H1 (cell line): ENCODE measurements around the gene ASIC2. TPM values are rescaled to one million over a fixed set of nuclear protein-coding genes. Genes with fewer than 3 reads are reported as not detected.

Experiments used
- CTCF ChIA-PET: fragments of 300-600 bp; sonication (Branson Sonifier 250); formaldehyde crosslinking; loops from one replicate; lab custom pipeline; 2021; ENCODE audit not compliant: partially characterized antibody; lab: Charles Lee
- POLR2A ChIA-PET: fragments of 300-600 bp; sonication (Branson Sonifier 250); formaldehyde crosslinking; loops from one replicate; lab custom pipeline; 2021; ENCODE audit warnings: inconsistent platforms; ENCODE audit not compliant: partially characterized antibody; lab: Charles Lee
- DNase-seq, 2 experiments: peaks; one replicate each; pipeline versions ENCODE4 v3.0.0 to v3.0.0-alpha.2; 2010 to 2022; ENCODE audit warnings: low spot score in 2 of 2, low read depth in 1 of 2, mixed read lengths in 1 of 2
- FAIRE-seq: peaks from 2 replicates; lab custom pipeline; 2011; peaks lifted over from hg19 to GRCh38; lab: Jason Lieb, UNC
- H2AFZ ChIP-seq: 2 replicates; pipeline ENCODE4 v1.8.1; 2012; ENCODE audit warnings: low read length, inconsistent platforms
- H2AK5ac ChIP-seq: 2 replicates; pipeline ENCODE4 v1.6.1; 2013; ENCODE audit warnings: low read depth, low read length
- H2BK120ac ChIP-seq: replicated peaks from 2 replicates; pipeline ENCODE3; 2013; ENCODE audit warnings: low read depth, low read length, inconsistent platforms
- H2BK12ac ChIP-seq: 2 replicates; pipeline ENCODE4 v1.6.1; 2013; ENCODE audit warnings: low read depth, low read length
- H2BK15ac ChIP-seq: 2 replicates; pipeline ENCODE4 v1.6.1; 2013; ENCODE audit warnings: low read length
- H2BK20ac ChIP-seq: 2 replicates; pipeline ENCODE4 v1.6.1; 2013; ENCODE audit warnings: low read length
- H2BK5ac ChIP-seq: 2 replicates; pipeline ENCODE4 v1.6.1; 2013; ENCODE audit warnings: low read depth, low read length
- H3K14ac ChIP-seq: 2 replicates; pipeline ENCODE4 v1.6.1; 2013; ENCODE audit warnings: inconsistent platforms; ENCODE audit not compliant: insufficient read length
- H3K18ac ChIP-seq: 2 replicates; pipeline ENCODE4 v1.6.1; 2013; ENCODE audit warnings: low read length; ENCODE audit errors: extremely low read depth
- H3K23ac ChIP-seq: 2 replicates; pipeline ENCODE4 v1.6.1; 2013; ENCODE audit warnings: inconsistent platforms; ENCODE audit not compliant: insufficient read length
- H3K23me2 ChIP-seq: 2 replicates; pipeline ENCODE4 v1.6.1; 2013; ENCODE audit warnings: low read depth, low read length
- H3K27ac ChIP-seq: 2 replicates; pipeline ENCODE4 v1.6.1; 2011; ENCODE audit warnings: low read depth, low read length, inconsistent platforms
- H3K27me3 ChIP-seq, 4 experiments: replicated peaks in 1 of 4; 1 replicate in 1 of 4; 2 replicates in 3 of 4; pipeline versions ENCODE4 v1.6.1 to v1.8.1; 2011 to 2013; ENCODE audit warnings: low read length in 3 of 4, mild to moderate bottlenecking in 3 of 4, inconsistent platforms in 2 of 4, mixed read lengths in 2 of 4, moderate library complexity in 1 of 4; ENCODE audit not compliant: control insufficient read depth in 3 of 4, insufficient read depth in 3 of 4; ENCODE audit errors: extremely low read depth in 1 of 4
- H3K36me3 ChIP-seq, 4 experiments: 2 replicates each; pipeline versions ENCODE4 v1.6.1 to v1.8.1; 2011 to 2013; ENCODE audit warnings: mild to moderate bottlenecking in 4 of 4, low read length in 3 of 4, moderate library complexity in 2 of 4, control low read depth in 1 of 4, inconsistent platforms in 1 of 4; ENCODE audit not compliant: insufficient read depth in 4 of 4, control insufficient read depth in 2 of 4
- H3K4ac ChIP-seq: replicated peaks from 2 replicates; pipeline ENCODE3; 2013; ENCODE audit warnings: low read length, low read depth, mixed read lengths, inconsistent platforms; ENCODE audit not compliant: insufficient read length
- H3K4me1 ChIP-seq, 4 experiments: replicated peaks in 1 of 4; 1 replicate in 1 of 4; 2 replicates in 3 of 4; pipeline versions ENCODE4 v1.6.1 to v1.8.1; 2011 to 2013; ENCODE audit warnings: low read length in 3 of 4, inconsistent platforms in 2 of 4, mixed read lengths in 1 of 4; ENCODE audit not compliant: insufficient read depth in 4 of 4, control insufficient read depth in 3 of 4
- H3K4me2 ChIP-seq, 2 experiments: 2 replicates each; pipeline versions ENCODE4 v1.6.1 to v1.8.1; 2011 to 2013; ENCODE audit warnings: low read depth in 2 of 2, low read length in 2 of 2, control low read depth in 1 of 2, inconsistent platforms in 1 of 2, mild to moderate bottlenecking in 1 of 2; ENCODE audit not compliant: insufficient read depth in 1 of 2
- H3K4me3 ChIP-seq, 4 experiments: fragments of 200-600, 300-600 bp in 1 of 4; sonication (generic), shearing (Covaris generic), sonication (Bioruptor Twin) in 1 of 4; 2 replicates each; pipeline versions ENCODE4 v1.5.1 to v1.8.1; 2011 to 2016; ENCODE audit warnings: low read length in 4 of 4, low read depth in 3 of 4, control low read depth in 2 of 4, inconsistent platforms in 2 of 4, mild to moderate bottlenecking in 2 of 4, mixed read lengths in 1 of 4, moderate library complexity in 1 of 4; ENCODE audit not compliant: insufficient read depth in 2 of 4; ENCODE audit errors: extremely low read depth in 1 of 4
- H3K56ac ChIP-seq: replicated peaks from 2 replicates; pipeline ENCODE3; 2013; ENCODE audit warnings: low read depth, mild to moderate bottlenecking, mixed read lengths, low read length, inconsistent platforms; ENCODE audit not compliant: insufficient read length
- H3K79me1 ChIP-seq: 2 replicates; pipeline ENCODE4 v1.6.1; 2013; ENCODE audit warnings: low read depth, low read length, control low read depth
- H3K79me2 ChIP-seq, 2 experiments: 2 replicates each; pipeline versions ENCODE4 v1.6.1 to v1.8.1; 2012 to 2013; ENCODE audit warnings: low read length in 2 of 2, mild to moderate bottlenecking in 2 of 2, inconsistent platforms in 1 of 2; ENCODE audit not compliant: insufficient read depth in 2 of 2, control insufficient read depth in 1 of 2
- H3K9ac ChIP-seq, 4 experiments: replicated peaks in 1 of 4; 1 replicate in 1 of 4; 2 replicates in 3 of 4; pipeline versions ENCODE4 v1.6.1 to v1.8.1; 2011 to 2013; ENCODE audit warnings: low read depth in 3 of 4, low read length in 3 of 4, control low read depth in 2 of 4, mild to moderate bottlenecking in 2 of 4, moderate library complexity in 2 of 4, inconsistent platforms in 1 of 4; ENCODE audit errors: extremely low read depth in 1 of 4
- H3K9me3 ChIP-seq, 2 experiments: 2 replicates each; pipeline versions ENCODE4 v1.6.1 to v1.8.1; 2012 to 2013; ENCODE audit warnings: mild to moderate bottlenecking in 2 of 2, moderate library complexity in 2 of 2, control low read depth in 1 of 2, inconsistent platforms in 1 of 2, low read depth in 1 of 2, low read length in 1 of 2, mixed read lengths in 1 of 2; ENCODE audit not compliant: insufficient read depth in 2 of 2
- H4K20me1 ChIP-seq, 2 experiments: replicated peaks in 1 of 2; 2 replicates each; pipeline versions ENCODE3 to v1.8.1; 2011 to 2013; ENCODE audit warnings: inconsistent platforms in 2 of 2, low read length in 2 of 2, mild to moderate bottlenecking in 1 of 2; ENCODE audit not compliant: insufficient read depth in 2 of 2, control insufficient read depth in 1 of 2
- H4K5ac ChIP-seq: 2 replicates; pipeline ENCODE4 v1.6.1; 2013; ENCODE audit warnings: low read length, low read depth, mixed read lengths, inconsistent platforms; ENCODE audit not compliant: insufficient read length
- H4K8ac ChIP-seq: 2 replicates; pipeline ENCODE4 v1.8.0; 2013; ENCODE audit warnings: mild to moderate bottlenecking, moderate library complexity, low read length, inconsistent platforms; ENCODE audit not compliant: insufficient read depth; ENCODE audit errors: extremely low read depth
- H4K91ac ChIP-seq: replicated peaks from 2 replicates; pipeline ENCODE3; 2013; ENCODE audit warnings: low read length, mixed read lengths, inconsistent platforms; ENCODE audit not compliant: insufficient read length
- CBX5 ChIP-seq: fragments of 300-800, 300-1000 bp; sonication (generic); IDR thresholded peaks from 2 replicates; pipeline ENCODE4 v1.7.1; 2016; ENCODE audit warnings: antibody characterized with exemption, low read length, low read depth
- CEBPB ChIP-seq: IDR thresholded peaks from 2 replicates; pipeline ENCODE4 v1.6.1; 2012; ENCODE audit warnings: low read depth, low read length
- KDM1A ChIP-seq: fragments of 200-600, 300-600 bp; sonication (generic); IDR thresholded peaks from 2 replicates; pipeline ENCODE4 v1.7.1; 2016; ENCODE audit warnings: mild to moderate bottlenecking, low read length, borderline replicate concordance
- KDM4A ChIP-seq: IDR thresholded peaks from one replicate; pipeline ENCODE4 v1.7.1; 2012; ENCODE audit warnings: low read depth, mild to moderate bottlenecking, moderate library complexity, low read length, inconsistent platforms; ENCODE audit not compliant: severe bottlenecking
- MAFK ChIP-seq: IDR thresholded peaks from 2 replicates; pipeline ENCODE4 v1.6.1; 2012; ENCODE audit warnings: low read depth, mild to moderate bottlenecking, improper control_type of control experiment, low read length
- POLR2A ChIP-seq, 2 experiments: IDR thresholded peaks; 1 replicate in 1 of 2; 2 replicates in 1 of 2; pipeline ENCODE4 v1.6.1; 2011; ENCODE audit warnings: low read depth in 2 of 2, low read length in 2 of 2, mild to moderate bottlenecking in 2 of 2; ENCODE audit errors: control extremely low read depth in 1 of 2
- RBBP5 ChIP-seq: IDR thresholded peaks from 2 replicates; pipeline ENCODE4 v1.7.1; 2012; ENCODE audit warnings: low read depth, mild to moderate bottlenecking, inconsistent platforms, low read length, moderate library complexity, borderline replicate concordance
- RXRA ChIP-seq: IDR thresholded peaks from 2 replicates; pipeline ENCODE4 v1.6.1; 2011; ENCODE audit warnings: low read depth, mild to moderate bottlenecking, low read length, moderate library complexity; ENCODE audit not compliant: insufficient read depth
- SIX5 ChIP-seq: IDR thresholded peaks from 2 replicates; pipeline ENCODE4 v1.6.1; 2011; ENCODE audit warnings: mild to moderate bottlenecking, low read depth, low read length
- SP4 ChIP-seq: IDR thresholded peaks from 2 replicates; pipeline ENCODE4 v1.6.1; 2012; ENCODE audit warnings: low read length, inconsistent platforms
- SRF ChIP-seq: IDR thresholded peaks from 2 replicates; pipeline ENCODE4 v1.6.1; 2011; ENCODE audit warnings: mild to moderate bottlenecking, low read depth, low read length, moderate library complexity
- SUZ12 ChIP-seq: fragments of 200-600 bp; sonication (generic); IDR thresholded peaks from 2 replicates; pipeline ENCODE4 v1.6.1; 2012; ENCODE audit warnings: mild to moderate bottlenecking, inconsistent platforms, low read length, moderate library complexity, mixed read lengths
- ZNF274 ChIP-seq: IDR thresholded peaks from 2 replicates; pipeline ENCODE4 v1.7.0; 2012; ENCODE audit warnings: low read length, borderline replicate concordance; ENCODE audit errors: extremely low read depth
- WGBS, 2 experiments: shearing (Covaris generic) in 1 of 2; methylation state at CpG; one replicate each; pipeline versions ENCODE4 v1.1.6 to v1.1.7; 2013 to 2015; ENCODE audit warnings: low lambda C conversion rate in 2 of 2, mixed read lengths in 2 of 2, inconsistent platforms in 1 of 2, low coverage in 1 of 2, missing lambda C conversion rate in 1 of 2; ENCODE audit not compliant: insufficient replicate concordance in 2 of 2, insufficient coverage in 1 of 2, insufficient read length in 1 of 2; ENCODE audit errors: extremely low coverage in 1 of 2, missing lambda C conversion rate in 1 of 2; 5-methylcytosine and 5-hydroxymethylcytosine counted together
- polyA plus RNA-seq, 7 experiments: library from polyadenylated mRNA; depleted of rRNA in 3 of 7; stranded (reverse) in 5 of 7; unstranded in 2 of 7; fragments of >200 nt in 5 of 7; fragments of 200-250 nt in 2 of 7; gene quantifications; 1 replicate in 5 of 7; 2 replicates in 1 of 7; 4 replicates in 1 of 7; pipeline versions ENCODE4 v1.2.1 to v1.2.3, GENCODE V29; 2011 to 2013; ENCODE audit warnings: missing spikeins in 2 of 7, mixed read lengths in 2 of 7
- total RNA-seq: library from RNA; stranded (reverse); fragmentation: NEBNext Ultra II Directional; extraction: Animal tissue kit (Norgen Biotek cat#: 25700); gene quantifications from 2 replicates; pipeline ENCODE4 v1.2.1, GENCODE V29; 2021

Gene ASIC2
- total and polyA plus RNA-seq, 2 of the 8 experiments (the other 6 are each of a cell fraction or from before 2014, with no cell fraction given) = 0.86 to 1.2 TPM

GRCh38 chr17:33145941-33146340 is 147.2 kb downstream of the ASIC2 start:
- Histone ChIP-seq H3K18ac (no peak overlapping the region), H3K4me2 (no peak overlapping the region), H2AFZ (no peak overlapping the region), H3K36me3 (no peaks in the 10 kb centered on the region), H3K9me3 (no peaks in the 10 kb centered on the region), H2BK12ac (no peak overlapping the region), H4K91ac (no peak overlapping the region), H2AK5ac (no peak overlapping the region), H3K79me1 (no peaks in the 10 kb centered on the region), H3K9ac (no peak overlapping the region), H4K8ac (no peak overlapping the region), H3K23me2 (no peaks in the 10 kb centered on the region), H2BK5ac (no peak overlapping the region), H2BK120ac (no peak overlapping the region), H3K23ac (no peak overlapping the region), H3K56ac (no peak overlapping the region), H3K27me3 (no peaks in the 10 kb centered on the region; a peak in 1 of 7 replicates), H3K79me2 (no peaks in the 10 kb centered on the region), H2BK15ac (no peak overlapping the region), H3K4me1 (no peaks in the 10 kb centered on the region; a peak in 1 of 7 replicates), H2BK20ac (no peak overlapping the region), H3K27ac (no peak overlapping the region), H4K5ac (no peak overlapping the region), H3K4me3 (no peak overlapping the region), H3K4ac (no peak overlapping the region), H3K14ac (no peak overlapping the region), H4K20me1 (no peaks in the 10 kb centered on the region)
- FAIRE-seq (no peak), DNase-seq (no peak)
- ChIA-PET CTCF (interaction anchor here (2.2 kb wide), 1 partner anchor 94 kb away, joined by 5 read pairs; no protein-coding TSS in a partner anchor), POLR2A (no interaction called here)
- TF ChIP-seq POLR2A (IDR thresholded peaks at IDR 0.05; ENCODE audit: control extremely low read depth in 1 of 2, low read depth in 2 of 2, low read length in 2 of 2) (no peak), RXRA (no peak), RBBP5 (no peak), SP4 (no peak), MAFK (no peak), SIX5 (no peak), KDM4A (no peak), ZNF274 (no peak), KDM1A (no peak), CEBPB (no peak), SRF (no peak), SUZ12 (no peak), CBX5 (no peak)
- 82% methylated on average over 4 of the region's 4 CpGs; no CpG with 5 or more reads in 1 of the 2 experiments for WGBS, 2 experiments
